Skeletal muscle cell (primary cell): ENCODE measurements around the gene NPC1.
"Not testable (repeated sequence)": the region's sequence is repeated elsewhere in the genome, so short reads cannot be mapped to it uniquely, and the experiment has no call there.

Experiments used
- DNase-seq: peaks from one replicate; pipeline ENCODE4 v3.0.0-alpha.2; 2010; ENCODE audit warnings: low read depth
- H3K4me3 ChIP-seq: 2 replicates; pipeline ENCODE4 v1.5.1; 2011; ENCODE audit warnings: low read depth, mild to moderate bottlenecking, control low read depth, low read length, moderate library complexity

Gene NPC1

DNA sequence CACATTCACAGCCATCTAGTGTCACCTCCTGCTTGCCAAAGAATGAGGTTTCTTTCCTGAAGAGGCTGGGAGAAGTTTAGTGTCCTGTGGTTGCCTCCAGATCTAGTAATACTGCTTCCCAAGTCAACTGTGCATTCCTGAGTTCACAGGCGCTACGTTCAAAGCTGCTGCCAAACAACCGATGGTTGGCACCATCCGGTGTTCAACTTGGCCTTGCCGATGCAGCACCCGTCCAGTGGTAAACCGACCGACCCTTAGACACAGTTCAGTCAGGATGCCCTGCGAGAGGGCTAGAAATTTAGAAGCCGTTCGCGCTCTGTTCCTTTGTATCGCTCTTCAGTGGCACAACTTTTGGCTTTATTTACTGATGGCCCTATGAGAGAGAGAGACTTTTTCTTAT is 54.4 kb downstream of the NPC1 start:
- DNase-seq: no peak
- H3K4me3 ChIP-seq: no peak overlapping the region

DNA sequence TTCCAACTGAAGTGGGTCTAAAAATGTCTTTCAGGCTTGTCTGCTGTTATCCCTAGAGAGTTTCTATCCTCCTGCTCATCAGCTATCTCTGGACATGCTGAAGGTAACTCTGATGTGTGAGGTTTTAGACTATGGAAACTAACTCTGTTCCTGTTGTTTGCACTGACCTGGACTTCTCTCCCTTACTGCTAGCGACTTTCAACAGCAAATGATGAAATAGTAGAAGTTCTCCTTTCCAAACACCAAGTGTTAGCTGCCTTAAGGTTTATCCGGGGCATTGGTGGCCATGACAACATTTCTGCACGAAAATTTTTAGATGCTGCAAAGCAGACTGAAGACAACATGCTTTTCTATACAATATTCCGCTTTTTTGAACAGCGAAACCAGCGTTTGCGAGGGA is 56.1 kb downstream of the NPC1 start:
- DNase-seq: no peak

DNA sequence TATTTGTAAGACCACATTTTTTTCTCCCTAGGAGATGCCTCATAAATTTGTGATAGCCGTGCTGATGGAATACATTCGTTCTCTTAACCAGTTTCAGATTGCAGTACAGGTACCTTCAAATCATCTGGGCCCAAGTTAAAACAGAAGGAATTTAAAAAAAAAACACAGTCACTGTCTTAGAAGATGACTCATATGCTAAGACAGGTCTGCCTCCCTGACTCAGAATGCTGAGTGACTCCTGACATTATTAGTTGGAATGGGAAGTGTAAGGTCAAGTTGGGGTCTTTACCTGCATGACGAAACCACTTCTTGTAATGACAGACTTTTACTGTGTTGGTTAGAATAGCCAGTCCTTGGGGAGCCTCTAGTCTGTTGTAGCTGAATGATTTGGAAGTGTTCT is 56.7 kb downstream of the NPC1 start:
- DNase-seq: no peak
- no peak overlapping the region for H3K4me3 ChIP-seq

More for the DNA sequence above, 56.1 kb downstream of the NPC1 start:
- no peak overlapping the region for H3K4me3 ChIP-seq

DNA sequence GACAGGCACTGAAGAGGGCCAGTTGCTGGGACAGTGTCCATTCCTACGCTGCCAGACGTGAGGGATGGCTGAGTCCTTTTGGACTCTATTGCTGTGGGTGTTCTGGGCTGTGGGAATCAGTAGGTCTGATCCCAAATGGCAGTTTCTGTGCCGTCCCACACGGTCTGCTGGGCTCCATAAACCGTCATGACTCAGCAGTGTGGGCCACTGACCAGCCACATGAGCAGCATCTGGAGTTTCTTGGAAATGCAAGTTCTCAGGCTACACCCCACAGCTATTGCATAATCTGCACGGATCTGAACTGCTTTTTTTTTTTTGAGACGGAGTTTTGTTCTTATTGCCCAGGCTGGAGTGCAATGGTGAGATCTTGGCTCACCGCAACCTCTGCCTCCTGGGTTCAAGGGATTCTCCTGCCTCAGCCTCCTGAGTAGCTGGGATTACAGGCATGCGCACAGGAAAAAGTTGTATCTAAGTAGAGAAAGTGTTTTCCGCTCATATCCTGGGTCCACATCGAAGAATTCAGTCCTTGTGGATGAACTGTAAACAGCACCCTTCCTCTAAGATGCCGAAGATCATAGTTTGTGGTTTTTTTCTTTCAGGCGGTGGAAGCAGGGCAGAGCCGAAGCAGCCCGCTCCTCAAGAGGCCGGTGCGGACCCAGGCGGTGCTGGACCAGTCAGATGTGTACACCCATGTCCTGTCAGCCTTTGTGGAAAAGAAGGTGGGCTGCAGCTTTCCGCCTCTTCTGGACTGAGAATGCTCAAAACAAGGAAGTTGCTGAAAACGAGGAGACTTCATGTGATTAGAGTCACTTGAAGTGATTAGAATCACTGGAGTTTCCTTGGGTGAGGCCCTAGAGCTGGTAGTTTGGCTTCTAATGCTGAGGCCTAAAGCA is 57.5 kb downstream of the NPC1 start:
- DNase-seq: no peak
- no peak overlapping the region for H3K4me3 ChIP-seq

DNA sequence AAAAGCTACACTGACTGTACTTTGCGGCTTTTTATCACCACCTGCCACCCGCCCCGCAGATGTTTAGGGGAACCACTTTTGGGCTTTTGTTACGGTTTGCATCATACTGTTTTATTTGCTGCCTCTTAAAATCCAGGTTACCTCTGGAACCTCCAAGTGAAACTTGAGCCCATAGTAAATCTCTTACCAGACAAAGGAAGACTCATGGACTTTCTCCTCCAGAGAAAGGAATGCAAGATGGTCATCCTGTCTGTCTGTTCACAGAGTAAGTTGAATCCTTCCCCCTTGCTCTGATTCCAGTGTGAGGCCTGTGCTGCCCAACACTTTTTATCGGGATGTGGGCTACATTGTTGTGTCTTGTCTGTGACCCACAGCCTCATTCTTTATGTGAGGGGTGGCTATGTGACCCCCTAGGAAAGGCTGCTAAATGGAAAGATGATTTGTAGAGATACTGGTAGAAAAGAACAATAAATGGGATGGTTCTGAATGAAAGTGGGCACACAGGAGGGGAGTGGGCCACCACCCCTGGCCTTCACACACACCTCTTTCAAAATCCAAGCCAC is 59.7 kb downstream of the NPC1 start:
- no peak overlapping the region for H3K4me3 ChIP-seq
- DNase-seq: no peak

DNA sequence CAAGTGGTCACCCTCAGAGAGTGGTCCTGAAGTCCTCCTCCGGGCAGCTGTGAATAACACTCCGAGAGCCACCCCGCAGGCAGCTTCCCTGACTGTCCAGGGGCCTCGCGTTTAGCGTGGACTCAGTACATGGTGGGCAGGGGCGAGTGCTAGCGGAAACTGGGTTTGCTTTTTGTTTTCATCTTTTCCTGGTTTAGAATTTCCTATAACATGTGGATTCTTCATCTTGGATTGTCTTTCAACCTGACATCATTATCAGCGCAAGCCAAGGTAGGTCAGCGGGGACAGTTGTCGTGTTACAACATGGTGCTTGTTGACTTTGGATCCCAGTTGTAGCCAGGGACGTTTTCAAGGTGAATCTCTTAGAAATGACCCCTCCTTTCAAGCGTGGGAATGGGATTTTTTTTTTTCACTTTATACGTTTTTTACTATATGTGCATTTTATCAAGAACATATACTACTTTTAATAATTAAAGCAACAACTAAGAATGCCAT is 62.0 kb downstream of the NPC1 start:
- DNase-seq: no peak
- H3K4me3 ChIP-seq: no peak overlapping the region

DNA sequence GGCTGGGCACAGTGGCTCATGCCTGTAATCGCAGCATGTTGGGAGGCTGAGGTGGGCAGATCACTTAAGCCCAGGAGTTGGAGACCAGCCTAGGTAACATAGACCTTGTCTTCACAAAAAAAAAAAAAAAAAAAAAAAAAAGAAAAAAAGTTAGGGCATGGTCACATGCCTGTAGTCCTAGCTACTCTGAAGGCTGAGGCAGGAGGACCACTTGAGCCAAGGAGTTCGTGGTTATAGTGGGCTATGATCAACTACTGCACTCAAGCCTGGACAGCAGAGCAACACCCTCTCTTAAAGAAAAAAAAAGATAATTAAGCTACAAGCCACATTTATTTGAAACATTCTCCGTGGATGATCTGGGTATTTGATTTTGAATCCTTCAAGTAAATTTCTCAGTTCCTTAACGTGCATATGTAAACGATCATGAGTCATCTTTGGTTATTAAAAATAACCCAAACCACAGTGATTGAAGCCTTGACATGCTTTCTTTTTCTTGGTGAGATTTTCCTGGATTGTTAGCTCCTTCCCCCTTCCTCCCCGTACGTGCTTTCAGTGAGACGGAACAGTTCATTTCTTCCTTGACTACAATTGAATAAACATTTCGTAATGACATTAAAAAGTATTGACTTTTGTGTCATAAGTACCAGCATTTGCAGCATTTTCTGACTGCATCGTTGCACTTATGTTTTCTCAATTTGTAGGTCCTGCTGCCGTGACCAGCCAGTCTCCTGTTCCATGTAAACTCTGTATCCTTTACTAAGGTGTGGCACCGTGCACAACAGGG is 62.7 kb downstream of the NPC1 start:
- no peak for DNase-seq
- no peak overlapping the region for H3K4me3 ChIP-seq

DNA sequence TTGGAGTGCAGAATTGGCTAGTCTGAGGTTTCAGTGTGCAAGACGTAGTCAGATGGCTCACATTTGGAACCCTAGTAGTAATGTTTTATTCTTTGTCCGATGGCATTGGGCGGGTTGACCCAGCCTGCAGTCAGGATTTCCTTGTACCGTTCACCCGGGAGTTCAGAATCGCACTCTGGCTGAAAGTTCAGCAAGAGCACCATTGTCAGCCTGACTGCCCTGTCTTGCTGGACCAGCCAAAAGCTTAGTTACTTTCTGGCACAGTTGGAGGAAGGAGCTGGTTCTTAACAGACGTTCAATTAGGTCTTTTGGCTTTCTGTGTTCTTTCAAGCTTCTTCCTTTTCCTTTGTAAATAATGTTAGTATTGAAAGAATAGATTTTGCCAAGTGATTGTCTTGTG is 64.4 kb downstream of the NPC1 start:
- no peak for DNase-seq
- no peak overlapping the region for H3K4me3 ChIP-seq

DNA sequence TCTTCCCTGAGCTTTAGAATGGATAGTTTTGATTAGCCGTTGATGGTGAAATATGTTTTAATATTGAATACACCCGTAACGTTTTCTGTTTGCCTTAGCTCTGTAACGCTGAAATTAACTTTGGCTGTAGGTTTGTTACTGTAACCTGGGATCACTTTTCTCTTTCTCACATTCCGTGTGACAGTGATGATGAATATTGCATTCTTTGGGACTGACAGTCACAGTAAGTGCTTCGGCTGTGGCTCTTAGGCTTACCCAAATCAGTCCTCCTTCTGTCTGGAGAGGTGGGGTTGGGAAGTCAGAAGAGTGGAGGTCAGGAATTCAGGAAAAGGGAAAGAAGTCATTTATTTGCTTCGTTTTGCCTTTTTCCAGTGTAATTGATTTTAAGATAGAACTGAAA is 65.0 kb downstream of the NPC1 start:
- no peak for DNase-seq
- no peak overlapping the region for H3K4me3 ChIP-seq

DNA sequence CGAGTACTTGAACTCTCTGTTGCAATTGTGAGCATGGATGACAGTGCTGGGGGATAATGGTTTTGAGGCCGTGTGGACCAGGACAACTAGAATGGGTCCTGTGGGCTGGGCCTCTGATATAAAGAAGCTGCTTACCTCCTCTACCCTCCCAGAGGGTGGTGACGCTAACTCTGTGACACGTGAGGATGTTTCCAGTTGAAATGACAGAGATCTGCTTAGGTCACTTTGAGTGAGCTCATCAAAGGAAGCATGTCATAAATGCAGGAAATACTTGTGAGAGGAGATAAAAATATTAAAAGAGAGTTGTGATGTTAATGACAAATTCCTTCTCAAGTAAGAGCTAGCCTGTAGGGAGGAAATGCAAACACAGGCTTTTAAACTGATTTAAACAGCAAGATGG is 66.6 kb downstream of the NPC1 start:
- no peak overlapping the region for H3K4me3 ChIP-seq
- DNase-seq: no peak

DNA sequence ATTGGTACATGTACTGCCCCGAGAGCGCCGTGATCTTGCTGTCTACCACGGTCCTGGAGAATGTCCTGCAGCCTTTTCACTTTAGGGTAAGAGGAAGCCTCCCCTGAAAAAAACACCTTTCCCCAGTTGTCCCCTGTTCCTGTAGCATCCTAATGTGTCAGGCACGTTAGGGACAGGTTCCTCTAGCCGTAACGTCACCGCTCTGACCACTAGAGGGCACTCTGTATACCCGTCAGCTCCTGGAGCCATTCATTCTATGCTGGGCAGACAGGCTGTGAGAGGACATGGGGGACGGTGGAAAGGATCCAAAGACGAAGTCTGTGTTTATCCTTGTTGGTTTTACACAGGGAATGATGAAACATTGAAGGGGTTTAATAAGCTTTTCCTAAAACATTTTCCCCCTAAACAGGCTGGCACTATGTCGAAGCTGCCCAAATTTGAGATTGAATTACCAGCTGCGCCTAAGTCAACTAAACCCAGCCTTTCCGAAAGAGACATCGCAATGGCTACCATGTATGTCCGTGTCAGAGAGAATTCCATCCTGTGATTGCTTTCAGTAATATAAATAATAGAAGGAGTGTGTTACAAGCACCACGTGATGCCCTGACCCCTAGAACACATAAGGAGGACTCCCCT is 70.3 kb downstream of the NPC1 start:
- no peak overlapping the region for H3K4me3 ChIP-seq
- DNase-seq: peak; percentile 25

DNA sequence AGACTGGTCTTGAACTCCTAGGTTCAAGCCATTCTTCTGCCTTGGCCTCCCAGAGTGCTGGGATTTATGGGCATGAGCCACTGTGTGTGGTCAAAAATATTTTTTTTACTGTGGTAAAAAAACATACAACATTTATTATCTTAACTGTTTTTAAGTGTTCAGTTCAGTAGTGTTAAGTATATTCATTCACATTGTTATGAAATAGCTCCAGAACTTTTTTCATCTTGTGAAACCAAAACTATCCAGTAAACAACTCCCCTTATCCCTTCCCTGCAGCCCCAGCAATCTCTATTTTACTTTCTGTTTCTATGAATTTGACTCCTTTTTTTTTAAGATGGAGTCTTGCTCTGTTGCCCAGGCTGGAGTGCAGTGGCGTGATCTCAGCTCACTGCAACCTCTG is 73.7 kb downstream of the NPC1 start:
- DNase-seq: no peak
- no peak overlapping the region for H3K4me3 ChIP-seq

DNA sequence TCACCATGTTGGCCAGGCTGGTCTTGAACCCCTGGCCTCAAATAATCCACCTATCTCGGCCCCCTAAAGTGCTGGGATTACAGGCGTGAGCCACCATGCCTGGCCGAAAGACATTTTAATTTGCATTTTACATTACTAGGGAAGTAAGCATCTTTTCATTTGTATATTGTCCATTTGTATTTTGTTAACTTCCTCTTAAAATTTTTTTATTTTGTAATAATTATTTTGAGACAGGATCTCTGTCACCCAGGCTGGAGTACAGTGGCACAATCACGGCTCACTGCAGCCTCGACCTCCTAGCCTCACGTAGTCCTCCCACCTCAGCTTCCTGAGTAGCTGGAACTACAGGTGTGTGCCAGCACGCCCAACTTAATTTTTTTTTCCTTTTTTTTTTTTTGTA is 74.1 kb downstream of the NPC1 start:
- not testable (repeated sequence) for H3K4me3 ChIP-seq, DNase-seq

DNA sequence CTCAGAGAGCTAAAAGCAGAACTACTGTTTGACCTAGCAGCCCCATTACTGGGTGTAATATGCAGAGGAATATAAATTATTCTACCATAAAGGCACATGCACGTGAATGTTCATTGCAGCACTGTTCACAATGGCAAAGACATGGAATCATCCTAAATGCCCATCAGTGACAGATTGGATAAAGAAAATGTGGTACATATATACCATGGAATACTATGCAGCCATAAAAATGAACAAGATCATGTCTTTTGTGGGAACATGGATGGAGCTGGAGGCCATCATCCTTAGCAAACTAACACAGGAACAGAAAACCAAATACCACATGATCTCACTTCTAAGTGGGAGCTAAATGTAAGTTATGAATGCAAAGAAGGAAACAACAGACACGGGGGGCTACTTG is 75.4 kb downstream of the NPC1 start:
- H3K4me3 ChIP-seq, DNase-seq: not testable (repeated sequence)

DNA sequence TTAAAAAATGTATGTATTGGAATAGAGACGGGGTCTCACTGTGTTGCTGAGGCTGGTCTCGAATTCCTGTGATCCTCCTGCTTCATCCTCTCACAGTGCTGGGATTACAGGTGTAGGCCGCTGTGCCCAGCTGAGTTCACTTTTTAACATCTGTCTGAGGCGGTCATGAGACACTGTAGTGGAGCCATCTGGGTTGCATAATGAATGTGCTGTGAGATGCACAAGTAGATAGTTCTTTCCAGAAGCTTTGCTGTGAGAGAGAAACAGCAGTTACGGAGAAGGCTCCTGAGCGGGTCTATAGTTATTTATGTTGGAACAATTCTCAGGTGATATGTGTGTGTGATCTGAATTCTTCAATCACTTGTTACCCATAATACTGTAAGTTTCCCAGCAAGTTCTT is 79.9 kb downstream of the NPC1 start:
- DNase-seq: no peak
- no peak overlapping the region for H3K4me3 ChIP-seq

DNA sequence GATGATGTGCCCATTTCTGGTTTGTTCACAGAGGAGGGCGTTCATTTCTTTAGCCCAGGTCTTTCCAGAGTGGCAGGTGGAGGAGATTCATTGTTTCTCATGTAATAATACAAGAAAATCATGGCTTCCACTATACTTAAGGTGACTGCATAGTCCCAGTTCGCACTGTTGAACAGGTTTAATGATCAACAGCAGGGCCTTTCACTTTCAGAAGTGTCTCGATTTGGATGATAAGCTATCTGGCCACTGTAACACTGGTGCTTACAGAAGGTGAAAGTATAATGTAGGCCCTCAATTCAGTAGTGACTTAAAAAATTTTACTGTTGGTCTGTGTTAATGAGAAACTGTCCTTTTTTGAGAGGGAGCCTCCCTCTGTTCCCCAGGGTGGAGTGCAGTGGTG is 81.6 kb downstream of the NPC1 start:
- no peak for DNase-seq
- H3K4me3 ChIP-seq: no peak overlapping the region

DNA sequence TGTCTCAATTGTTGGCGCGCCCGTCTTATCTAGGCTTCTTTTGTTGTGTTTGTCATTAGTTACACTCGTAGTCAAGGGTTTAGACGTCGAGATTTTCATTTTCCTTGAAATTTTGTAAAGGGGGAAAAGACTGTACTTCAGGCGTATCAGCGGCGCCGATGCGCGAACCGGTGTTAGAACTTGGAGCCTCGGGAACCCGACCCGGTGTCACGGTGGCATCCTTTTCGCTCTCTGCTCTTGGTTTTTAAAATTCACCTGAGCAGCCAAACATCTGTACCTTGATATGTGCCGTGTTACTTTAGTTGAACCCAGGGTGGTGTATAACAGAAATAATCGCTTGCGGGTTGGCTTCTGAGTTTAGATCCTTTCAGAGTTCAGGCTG is 82.4 kb downstream of the NPC1 start:
- peak overlapping the region; percentile 81 for H3K4me3 ChIP-seq
- DNase-seq: no peak

DNA sequence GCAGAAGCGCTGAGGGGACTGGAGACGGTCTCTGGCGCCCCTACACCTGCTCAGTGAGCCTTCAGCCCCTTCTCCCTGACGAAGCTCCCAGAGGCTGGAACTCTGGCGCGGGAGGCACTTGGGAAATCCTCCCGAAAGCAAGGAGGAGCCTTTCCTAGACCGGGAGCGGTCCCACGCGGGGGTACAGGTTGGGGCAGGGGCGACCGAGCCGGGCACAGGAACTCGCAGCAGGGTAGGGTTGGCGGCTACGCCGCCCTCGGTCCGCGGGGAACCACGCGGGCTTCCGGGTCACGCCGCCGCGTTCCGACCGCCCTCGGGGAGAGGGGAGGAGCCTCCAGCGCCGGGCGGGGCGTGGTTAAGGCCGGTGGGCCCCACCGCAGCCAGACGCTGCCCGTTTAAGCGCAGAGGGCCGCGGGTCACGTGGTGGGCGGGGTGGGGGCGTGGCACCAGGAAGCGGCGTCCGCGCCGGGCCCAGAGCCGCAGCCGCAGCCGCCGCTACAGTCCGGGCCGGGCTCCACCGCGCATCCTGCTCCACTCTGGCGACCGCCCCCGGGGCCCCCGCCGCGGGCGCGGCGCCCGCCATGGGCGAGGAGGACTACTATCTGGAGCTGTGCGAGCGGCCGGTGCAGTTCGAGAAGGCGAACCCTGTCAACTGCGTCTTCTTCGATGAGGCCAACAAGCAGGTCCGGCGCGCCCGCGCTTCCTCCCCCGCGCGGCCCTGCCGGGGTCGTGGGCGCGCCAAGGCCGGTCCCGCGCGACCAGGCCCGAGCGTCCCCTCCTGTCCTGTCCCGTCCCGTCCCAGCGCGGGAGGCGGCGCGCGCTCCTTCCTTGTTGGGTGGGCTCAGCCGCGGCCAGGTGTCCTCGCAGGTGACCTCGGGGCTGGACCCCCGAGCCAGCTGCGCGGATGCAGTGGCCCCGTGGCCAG is 83.0 kb downstream of the NPC1 start, which contains the start of gene RMC1:
RMC1 (plus strand) TSS at position 474 of the 925 bp plus-strand sequence; CDS start at position 582, 108 bp downstream.
- peak within 1 kb of the TSS; percentile 81 for H3K4me3 ChIP-seq
- DNase-seq: peak; percentile 69
